A673 (cell line): ENCODE results near the gene PRTN3.

ENCODE experiments used
- CTCF ChIP-seq: fragments of 300-800, 200-600 bp; sonication (generic); conservative IDR thresholded peaks from 2 replicates; pipeline ENCODE4 v1.5.1; 2017; ENCODE audit warnings: low read depth, mild to moderate bottlenecking, antibody characterized with exemption, low read length, moderate library complexity, mixed read lengths
- EZH2 ChIP-seq: fragments of 200-600 bp; sonication (generic); IDR thresholded peaks from 2 replicates; pipeline ENCODE4 v1.6.1; 2017; ENCODE audit warnings: borderline replicate concordance, low read depth, mild to moderate bottlenecking, mixed read lengths, antibody characterized with exemption, low read length; ENCODE audit not compliant: poor library complexity, severe bottlenecking

- TF ChIP-seq CTCF (no peak), EZH2 (no peak)
Observed at GRCh38 chr19:823565-824121, 17.2 kb upstream of the PRTN3 start.
